IPS DF 6.9 (cell line): ENCODE measurements around the gene KANK3.
"Not testable (repeated sequence)": the region's sequence is repeated elsewhere in the genome, so short reads cannot be mapped to it uniquely, and the experiment has no call there.

Source experiments
- DNase-seq: peaks from one replicate; pipeline ENCODE4 v3.0.0-alpha.2; 2013; ENCODE audit warnings: low read depth, low spot score
- H3K27ac ChIP-seq: one replicate; pipeline ENCODE4 v1.5.1; 2013; ENCODE audit warnings: low read length, control low read depth
- H3K27me3 ChIP-seq: 2 replicates; pipeline ENCODE4 v1.6.1; 2013; ENCODE audit warnings: mild to moderate bottlenecking, low read length; ENCODE audit not compliant: control insufficient read depth, insufficient read depth
- H3K36me3 ChIP-seq: 2 replicates; pipeline ENCODE4 v1.6.1; 2013; ENCODE audit warnings: low read length; ENCODE audit not compliant: control insufficient read depth, insufficient read depth
- H3K4me1 ChIP-seq: 2 replicates; pipeline ENCODE4 v1.6.1; 2013; ENCODE audit warnings: low read length; ENCODE audit not compliant: control insufficient read depth, insufficient read depth
- H3K4me3 ChIP-seq: 2 replicates; pipeline ENCODE4 v1.5.1; 2013; ENCODE audit warnings: mild to moderate bottlenecking, low read length
- H3K9me3 ChIP-seq: 2 replicates; pipeline ENCODE4 v1.6.1; 2013; ENCODE audit warnings: low read length, inconsistent platforms; ENCODE audit not compliant: control insufficient read depth, insufficient read depth
- WGBS: extraction: QIAGEN DNeasy Blood & Tissue Kit; methylation state at CpG from one replicate; pipeline ENCODE4 v1.1.7; 2013; ENCODE audit warnings: mixed read lengths, missing lambda C conversion rate; ENCODE audit not compliant: insufficient read length, insufficient coverage; 5-methylcytosine and 5-hydroxymethylcytosine counted together

KANK3 gene

GRCh38 chr19:8324186-8325050 is 18.6 kb downstream of the KANK3 start:
- Histone ChIP-seq H3K4me1 (peaks cover 5% of the 10 kb centered on the region), H3K36me3 (peaks cover 12% of the 10 kb centered on the region), H3K9me3 (no peaks in the 10 kb centered on the region), H3K27me3 (no peaks in the 10 kb centered on the region), H3K27ac (no peak overlapping the region), H3K4me3 (no peak overlapping the region)
- no peak for DNase-seq
- WGBS: no CpG with 5 or more reads among the region's 17 CpGs

GRCh38 chr19:8323781-8324185 is 19.3 kb downstream of the KANK3 start:
- H3K27ac ChIP-seq: no peak overlapping the region
- DNase-seq: no peak
- no CpG with 5 or more reads among the region's 1 CpG for WGBS

GRCh38 chr19:8322638-8322997 is 20.4 kb downstream of the KANK3 start:
- Histone ChIP-seq H3K4me3 (peak overlapping the region; percentile 89; the same call in 1 of the 2 replicates), H3K27me3 (no peaks in the 10 kb centered on the region), H3K9me3 (no peaks in the 10 kb centered on the region), H3K4me1 (peaks cover 5% of the 10 kb centered on the region), H3K27ac (no peak overlapping the region), H3K36me3 (peaks cover 12% of the 10 kb centered on the region)
- WGBS: no CpG with 5 or more reads among the region's 7 CpGs
- DNase-seq: no peak

More at GRCh38 chr19:8323781-8324185, 19.3 kb downstream of the KANK3 start:
- Histone ChIP-seq H3K4me3 (no peak overlapping the region), H3K36me3 (peaks cover 12% of the 10 kb centered on the region), H3K4me1 (peaks cover 5% of the 10 kb centered on the region), H3K9me3 (no peaks in the 10 kb centered on the region), H3K27me3 (no peaks in the 10 kb centered on the region)

GRCh38 chr19:8321986-8322637 is 20.9 kb downstream of the KANK3 start:
- Histone ChIP-seq H3K9me3 (no peaks in the 10 kb centered on the region), H3K36me3 (peaks cover 12% of the 10 kb centered on the region), H3K4me1 (peaks cover 5% of the 10 kb centered on the region), H3K27me3 (no peaks in the 10 kb centered on the region), H3K27ac (no peak overlapping the region), H3K4me3 (peak overlapping the region; percentile 89)
- DNase-seq: no peak
- no CpG with 5 or more reads among the region's 30 CpGs for WGBS

- H3K36me3 ChIP-seq: peaks cover 14% of the 10 kb centered on the region
- peak; percentile 93 for DNase-seq
- no peaks in the 10 kb centered on the region for H3K27me3 ChIP-seq
- no peak within 1 kb of the TSS for H3K27ac ChIP-seq
- WGBS: no CpG with 5 or more reads among the region's 72 CpGs
- H3K4me3 ChIP-seq: peak within 1 kb of the TSS; percentile 89
- H3K9me3 ChIP-seq: no peaks in the 10 kb centered on the region
- peaks cover 5% of the 10 kb centered on the region for H3K4me1 ChIP-seq
Observed at GRCh38 chr19:8321067-8321985, 21.7 kb downstream of the KANK3 start, which contains the start of the genes NDUFA7 and RPS28. Gene NDUFA7 (minus strand): TSS chr19:8321375. CDS start chr19:8321358, 17 bp downstream. Gene RPS28 (plus strand): TSS chr19:8321496. CDS start chr19:8321531, 35 bp downstream.

GRCh38 chr19:8320564-8321066 is 22.4 kb downstream of the KANK3 start:
- Histone ChIP-seq H3K9me3 (no peaks in the 10 kb centered on the region), H3K4me1 (peaks cover 5% of the 10 kb centered on the region), H3K36me3 (peaks cover 16% of the 10 kb centered on the region), H3K27ac (no peak overlapping the region), H3K4me3 (peak overlapping the region; percentile 89), H3K27me3 (no peaks in the 10 kb centered on the region)
- no peak for DNase-seq
- WGBS: no CpG with 5 or more reads among the region's 16 CpGs

- H3K4me1 ChIP-seq: peaks cover 5% of the 10 kb centered on the region
- no peaks in the 10 kb centered on the region for H3K9me3 ChIP-seq
- H3K4me3 ChIP-seq: peak overlapping the region; percentile 89; the same call in 1 of the 2 replicates
- DNase-seq: no peak
- no peaks in the 10 kb centered on the region for H3K27me3 ChIP-seq
- no peak overlapping the region for H3K27ac ChIP-seq
- WGBS: no CpG with 5 or more reads among the region's 19 CpGs
- peaks cover 20% of the 10 kb centered on the region for H3K36me3 ChIP-seq
Observed at GRCh38 chr19:8319807-8320520, 23.1 kb downstream of the KANK3 start.

GRCh38 chr19:8318835-8319234 is 24.2 kb downstream of the KANK3 start:
- not testable (repeated sequence) for DNase-seq, H3K9me3 ChIP-seq, H3K27me3 ChIP-seq, H3K4me1 ChIP-seq, H3K27ac ChIP-seq, H3K4me3 ChIP-seq
- peaks cover 22% of the 10 kb centered on the region for H3K36me3 ChIP-seq
- no CpG with 5 or more reads among the region's 9 CpGs for WGBS

- Histone ChIP-seq H3K27ac (no peak overlapping the region), H3K36me3 (peaks cover 16% of the 10 kb centered on the region)
Observed at GRCh38 chr19:8316351-8317125, 26.5 kb downstream of the KANK3 start.

More at GRCh38 chr19:8316351-8317125, 26.5 kb downstream of the KANK3 start:
- no peak overlapping the region for H3K4me3 ChIP-seq
- no peaks in the 10 kb centered on the region for H3K27me3 ChIP-seq
- no peak for DNase-seq
- H3K9me3 ChIP-seq: no peaks in the 10 kb centered on the region
- no CpG with 5 or more reads among the region's 14 CpGs for WGBS
- H3K4me1 ChIP-seq: no peaks in the 10 kb centered on the region
